Measurements from ENCODE around the gene ARHGAP21. TPM values are rescaled to one million over a fixed set of nuclear protein-coding genes. Genes with fewer than 3 reads are reported as not detected.

The ARHGAP21 gene
- total RNA-seq, 2 donors from 2014 or later, result 84.9 to 107 TPM

- Histone ChIP-seq H3K27ac (no peak overlapping the region), H3K27me3 (no peaks in the 10 kb centered on the region), H3K9ac (ENCODE audit: low read depth in 2 of 2, low read length in 2 of 2) (no peak overlapping the region), H3K4me3 (no peak overlapping the region), H3K9me3 (no peaks in the 10 kb centered on the region), H3K36me3 (no peaks in the 10 kb centered on the region), H3K4me1 (peaks cover 16% of the 10 kb centered on the region)
- no peak for DNase-seq
- intact Hi-C loops (cut with DNase I), result no loop called here
- TF ChIP-seq CTCF (IDR thresholded peaks at IDR 0.05), result no peak
Measured at GRCh38 chr10:24715246-24715769, 8.4 kb downstream of the ARHGAP21 start.

- H3K9me3 ChIP-seq, result no peaks in the 10 kb centered on the region
- H3K9ac ChIP-seq (ENCODE audit: low read depth in 2 of 2, low read length in 2 of 2), result no peak overlapping the region
- H3K4me1 ChIP-seq, result peaks cover 15% of the 10 kb centered on the region
- intact Hi-C loops (cut with DNase I), result no loop called here
- no peaks in the 10 kb centered on the region for H3K27me3 ChIP-seq
- no peak for TF ChIP-seq CTCF (IDR thresholded peaks at IDR 0.05)
- H3K4me3 ChIP-seq, result no peak overlapping the region
- H3K27ac ChIP-seq, result no peak overlapping the region
- H3K36me3 ChIP-seq, result no peaks in the 10 kb centered on the region
- no peak for DNase-seq
Measured at GRCh38 chr10:24713086-24713485, 10.6 kb downstream of the ARHGAP21 start.

- Histone ChIP-seq H3K4me1 (peaks cover 9% of the 10 kb centered on the region), H3K9ac (ENCODE audit: low read depth in 2 of 2, low read length in 2 of 2) (no peak overlapping the region), H3K27ac (no peak overlapping the region), H3K4me3 (no peak overlapping the region), H3K36me3 (no peaks in the 10 kb centered on the region), H3K27me3 (no peaks in the 10 kb centered on the region), H3K9me3 (no peaks in the 10 kb centered on the region)
- intact Hi-C loops (cut with DNase I), result no loop called here
- TF ChIP-seq CTCF (IDR thresholded peaks at IDR 0.05), result no peak
- no peak for DNase-seq
Measured at GRCh38 chr10:24711465-24711864, 12.2 kb downstream of the ARHGAP21 start.

- H3K36me3 ChIP-seq, result no peaks in the 10 kb centered on the region
- peak; percentile 44 for DNase-seq
- no peak for TF ChIP-seq CTCF (IDR thresholded peaks at IDR 0.05)
Measured at GRCh38 chr10:24708081-24708480, 15.6 kb downstream of the ARHGAP21 start.

GRCh38 chr10:24707445-24707844 lies 16.2 kb downstream of the ARHGAP21 start:
- Histone ChIP-seq H3K4me1 (peaks cover 7% of the 10 kb centered on the region), H3K9ac (ENCODE audit: low read depth in 2 of 2, low read length in 2 of 2) (no peak overlapping the region)
- no peak for TF ChIP-seq CTCF (IDR thresholded peaks at IDR 0.05)

More at GRCh38 chr10:24708081-24708480, 15.6 kb downstream of the ARHGAP21 start:
- Histone ChIP-seq H3K4me1 (peaks cover 7% of the 10 kb centered on the region), H3K27me3 (no peaks in the 10 kb centered on the region), H3K9ac (ENCODE audit: low read depth in 2 of 2, low read length in 2 of 2) (no peak overlapping the region), H3K27ac (no peak overlapping the region), H3K9me3 (no peaks in the 10 kb centered on the region), H3K4me3 (no peak overlapping the region)
- intact Hi-C loops (cut with DNase I), result no loop called here

More at GRCh38 chr10:24707445-24707844, 16.2 kb downstream of the ARHGAP21 start:
- H3K4me3 ChIP-seq, result no peak overlapping the region
- H3K36me3 ChIP-seq, result no peaks in the 10 kb centered on the region
- intact Hi-C loops (cut with DNase I), result no loop called here
- no peak overlapping the region for H3K27ac ChIP-seq
- H3K9me3 ChIP-seq, result no peaks in the 10 kb centered on the region
- no peak for DNase-seq
- H3K27me3 ChIP-seq, result no peaks in the 10 kb centered on the region

Data from colonic mucosa (tissue), 4 donors.